GM10248 (cell line): ENCODE results near the gene SLC44A2.

Source experiments
- CTCF ChIA-PET: fragments of 300-600 bp; sonication (Branson Sonifier 250); formaldehyde crosslinking; extraction: SDS; loops from one replicate; lab custom pipeline; 2021; ENCODE audit warnings: antibody characterized with exemption; lab: Yijun Ruan, JAX
- POLR2A ChIA-PET: fragments of 350-650 bp; sonication (Branson Sonifier 250); formaldehyde crosslinking; extraction: SDS; loops from one replicate; lab custom pipeline; 2020; ENCODE audit warnings: antibody characterized with exemption; lab: Yijun Ruan, JAX
- DNase-seq: peaks from one replicate; pipeline ENCODE4 v3.0.0; 2012; ENCODE audit errors: extremely low spot score
- TF ChIP-seq, protein P1 (sequence below): IDR thresholded peaks from 2 replicates; pipeline ENCODE4 v1.5.1; 2012; ENCODE audit warnings: mild to moderate bottlenecking, low read depth; ENCODE audit errors: extremely low read depth, missing control alignments, control extremely low read depth

SLC44A2 gene

DNA sequence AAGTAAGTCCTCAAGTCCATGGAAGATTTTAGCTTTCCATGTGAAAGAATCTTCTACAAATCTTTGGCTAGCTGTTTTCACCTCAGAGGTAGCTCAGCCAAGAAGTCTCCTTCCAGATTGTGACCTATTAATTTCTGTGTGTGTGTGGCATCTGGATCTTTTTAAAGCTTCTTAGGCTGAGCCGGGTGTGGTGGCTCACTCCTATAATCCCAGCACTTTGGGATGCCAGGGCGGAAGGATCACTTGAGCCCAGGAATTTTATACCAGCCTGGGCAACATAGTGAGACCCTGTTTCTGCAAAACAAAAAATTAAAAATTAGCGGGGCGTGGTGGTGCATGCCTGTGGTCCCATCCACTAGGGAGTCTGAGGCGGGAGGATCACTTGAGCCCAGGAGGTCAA lies 13.4 kb upstream of the SLC44A2 start:
- DNase-seq = no peak
- POLR2A ChIA-PET = interaction anchor here (0.6 kb wide), 1 partner anchor 50 kb away, joined by 5 read pairs; no protein-coding TSS in a partner anchor
- TF ChIP-seq, protein P1, sequence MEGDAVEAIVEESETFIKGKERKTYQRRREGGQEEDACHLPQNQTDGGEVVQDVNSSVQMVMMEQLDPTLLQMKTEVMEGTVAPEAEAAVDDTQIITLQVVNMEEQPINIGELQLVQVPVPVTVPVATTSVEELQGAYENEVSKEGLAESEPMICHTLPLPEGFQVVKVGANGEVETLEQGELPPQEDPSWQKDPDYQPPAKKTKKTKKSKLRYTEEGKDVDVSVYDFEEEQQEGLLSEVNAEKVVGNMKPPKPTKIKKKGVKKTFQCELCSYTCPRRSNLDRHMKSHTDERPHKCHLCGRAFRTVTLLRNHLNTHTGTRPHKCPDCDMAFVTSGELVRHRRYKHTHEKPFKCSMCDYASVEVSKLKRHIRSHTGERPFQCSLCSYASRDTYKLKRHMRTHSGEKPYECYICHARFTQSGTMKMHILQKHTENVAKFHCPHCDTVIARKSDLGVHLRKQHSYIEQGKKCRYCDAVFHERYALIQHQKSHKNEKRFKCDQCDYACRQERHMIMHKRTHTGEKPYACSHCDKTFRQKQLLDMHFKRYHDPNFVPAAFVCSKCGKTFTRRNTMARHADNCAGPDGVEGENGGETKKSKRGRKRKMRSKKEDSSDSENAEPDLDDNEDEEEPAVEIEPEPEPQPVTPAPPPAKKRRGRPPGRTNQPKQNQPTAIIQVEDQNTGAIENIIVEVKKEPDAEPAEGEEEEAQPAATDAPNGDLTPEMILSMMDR = no peak
- CTCF ChIA-PET = interaction anchor here (1.2 to 2.3 kb wide), 4 partner anchors 17 to 35 kb away, joined by 3 to 16 read pairs (median 11); no protein-coding TSS in a partner anchor

DNA sequence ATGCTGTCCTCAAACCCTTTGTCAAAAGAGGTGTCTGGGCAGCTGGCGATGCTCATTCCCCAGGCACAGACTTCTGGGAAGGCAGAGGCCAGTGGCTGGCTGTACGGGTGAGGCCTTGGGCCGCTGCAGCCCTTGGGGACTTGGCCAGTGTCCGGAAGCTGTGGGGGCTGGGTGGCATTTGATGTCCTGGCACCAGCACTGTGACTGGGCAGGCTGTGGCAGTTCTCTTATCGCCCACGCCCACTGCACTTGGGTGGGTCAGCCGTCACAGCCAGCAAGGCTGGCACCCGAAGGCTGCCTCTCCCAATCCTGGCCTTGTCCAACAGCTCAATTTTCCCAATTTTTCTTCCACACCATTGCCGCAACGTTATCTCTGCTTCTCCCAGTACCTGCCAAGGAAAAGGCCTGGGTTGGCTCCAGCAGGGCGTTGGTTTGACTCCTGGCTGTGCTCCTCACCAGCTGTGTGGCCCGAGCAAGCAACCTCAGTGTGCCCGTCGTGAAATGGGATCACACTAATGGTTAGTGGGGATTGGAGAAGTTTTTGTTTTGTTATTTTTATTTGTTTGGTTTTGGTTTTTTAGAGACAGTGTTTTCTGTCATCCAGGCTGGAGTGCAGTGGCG lies 12.7 kb upstream of the SLC44A2 start:
- ChIA-PET CTCF (interaction anchor here (1.2 to 2.3 kb wide), 4 partner anchors 18 to 34 kb away, joined by 3 to 16 read pairs (median 11); no protein-coding TSS in a partner anchor), POLR2A (no interaction called here)
- TF ChIP-seq, protein P1 = no peak
- DNase-seq = peak; percentile 13

DNA sequence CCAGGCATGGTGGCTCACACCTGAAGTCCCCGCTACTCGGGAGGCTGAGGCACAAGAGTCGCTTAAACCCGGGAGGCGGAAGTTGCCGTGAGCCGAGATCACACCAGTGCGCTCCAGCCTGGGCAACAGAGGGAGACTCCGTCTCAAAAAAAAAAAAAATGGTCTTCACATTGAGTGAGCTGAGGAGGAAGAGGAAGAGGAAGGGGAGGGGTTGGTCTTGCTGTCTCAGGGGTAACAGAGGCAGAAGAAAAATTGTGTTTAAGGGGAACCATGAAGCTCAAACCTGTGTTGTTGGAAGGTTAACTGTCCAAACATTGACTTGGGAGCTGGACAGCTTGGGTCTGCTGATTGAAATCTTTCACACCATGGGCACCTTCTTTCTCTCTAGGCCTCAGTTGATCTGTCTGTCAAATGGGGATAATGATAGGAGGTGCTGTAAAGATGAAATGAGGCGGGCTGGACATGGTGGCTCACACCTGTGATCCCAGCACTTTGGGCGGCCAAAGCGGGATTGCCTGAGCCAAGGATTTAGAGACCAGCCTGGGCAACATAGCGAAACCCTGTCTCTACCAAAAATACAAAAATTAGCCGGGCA lies 9.8 kb upstream of the SLC44A2 start:
- no peak for DNase-seq
- TF ChIP-seq, protein P1 = no peak
- CTCF ChIA-PET = interaction anchor here (1.0 kb wide), 1 partner anchor 29 kb away, joined by 4 read pairs; no protein-coding TSS in a partner anchor
- POLR2A ChIA-PET = interaction anchor here (0.6 kb wide), 2 partner anchors 32 to 52 kb away, joined by 5 to 9 read pairs; no protein-coding TSS in a partner anchor

DNA sequence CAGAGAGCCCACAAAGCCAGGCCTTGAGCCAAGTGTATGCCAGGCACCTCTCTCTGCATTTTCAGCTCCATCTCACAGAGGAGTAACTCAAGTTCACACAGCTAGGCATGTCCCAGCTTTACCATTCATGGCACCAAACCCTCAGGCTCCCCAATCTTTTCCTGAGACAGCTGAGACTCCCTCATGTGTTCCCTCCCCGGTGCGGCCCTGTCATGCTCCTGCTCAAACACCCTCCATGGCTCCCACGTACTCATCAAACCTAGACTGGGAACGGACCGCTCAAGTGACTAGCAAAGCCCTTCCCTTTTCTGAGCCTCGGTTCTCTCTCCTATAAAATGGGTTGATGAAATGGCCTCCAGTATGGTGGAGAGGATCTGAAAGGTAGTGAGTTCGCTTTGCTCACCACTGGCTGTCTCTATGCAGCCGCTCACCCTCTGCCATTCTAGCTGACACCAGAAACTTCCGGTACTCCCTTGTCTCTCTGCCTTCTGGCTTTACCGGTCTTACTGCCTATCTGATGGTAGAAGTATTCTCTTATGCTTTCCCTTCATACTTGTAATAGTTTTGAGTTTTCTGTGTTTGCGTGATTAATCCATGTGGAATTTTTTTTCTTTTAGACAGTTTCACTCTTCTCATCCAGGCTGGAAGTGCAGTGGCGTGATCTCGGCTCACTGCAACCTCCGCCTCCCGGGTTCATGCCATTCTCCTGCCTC lies 7.8 kb upstream of the SLC44A2 start:
- no peak for DNase-seq
- CTCF ChIA-PET = interaction anchor here (1.1 to 1.8 kb wide), 3 partner anchors 36 to 134 kb away, joined by 3 to 6 read pairs (median 6); no protein-coding TSS in a partner anchor

DNA sequence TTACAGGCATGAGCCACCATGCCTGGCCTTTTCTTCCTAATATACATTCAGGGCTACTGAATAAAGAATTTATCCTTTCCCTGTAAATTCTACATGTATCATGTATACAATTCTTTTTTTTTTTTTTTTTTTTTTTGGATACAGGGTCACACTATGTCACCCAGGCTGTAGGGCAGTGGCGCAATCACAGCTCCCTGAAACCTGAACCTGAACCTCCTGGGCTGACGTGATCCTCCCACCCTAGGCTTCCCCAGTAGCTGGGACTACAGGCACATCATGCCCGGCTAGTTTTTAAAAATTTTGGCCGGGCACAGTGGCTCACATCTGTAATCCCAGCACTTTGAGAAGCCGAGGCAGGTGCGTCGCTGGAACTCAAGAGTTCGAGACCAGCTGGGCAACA lies 6.5 kb upstream of the SLC44A2 start:
- TF ChIP-seq, protein P1 = no peak
- CTCF ChIA-PET = interaction anchor here (0.9 kb wide), 1 partner anchor 25 kb away, joined by 3 read pairs; no protein-coding TSS in a partner anchor
- DNase-seq = no peak
- POLR2A ChIA-PET = interaction anchor here (0.6 to 0.7 kb wide), 3 partner anchors 15 to 120 kb away, joined by 3 to 4 read pairs (median 3); no protein-coding TSS in a partner anchor

More for the DNA sequence above, 7.8 kb upstream of the SLC44A2 start:
- POLR2A ChIA-PET = no interaction called here
- TF ChIP-seq, protein P1 = no peak

DNA sequence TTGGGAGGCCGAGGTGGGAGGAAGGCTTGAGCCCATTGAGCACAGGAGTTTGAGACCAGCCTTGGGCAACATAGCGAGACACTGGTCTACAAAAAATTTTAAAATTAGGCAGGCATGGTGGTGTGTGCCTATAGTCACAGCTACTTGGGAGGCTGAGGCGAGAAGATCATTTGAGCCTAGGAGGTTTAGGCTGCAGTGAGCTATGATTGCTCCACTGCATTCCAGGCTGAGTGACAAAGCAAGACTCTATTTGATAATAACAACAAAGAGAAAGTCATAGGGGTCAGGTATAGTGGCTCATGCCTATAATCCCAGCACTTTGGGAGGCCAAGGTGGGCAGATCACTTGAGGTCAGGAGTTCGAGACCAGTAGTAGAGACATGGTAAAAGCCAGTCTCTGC lies 4.6 kb upstream of the SLC44A2 start:
- CTCF ChIA-PET = interaction anchor here (1.4 to 1.5 kb wide), 2 partner anchors 25 kb away, joined by 3 to 4 read pairs; no protein-coding TSS in a partner anchor

More for the DNA sequence above, 4.6 kb upstream of the SLC44A2 start:
- TF ChIP-seq, protein P1 = no peak
- no peak for DNase-seq
- POLR2A ChIA-PET = no interaction called here
